NK-92 treated with Interleukin-12 subunit alpha and Interleukin-12 subunit beta, amount 100 ng/mL, for 24 hours (cell line): ENCODE measurements around the gene NCKAP5.

Source experiments
- DNase-seq: peaks from one replicate; lab custom pipeline; 2025; lab: John Stamatoyannopoulos, UW

Gene NCKAP5

GRCh38 chr2:132798341-132798740 is 769.9 kb downstream of the NCKAP5 start:
- DNase-seq = no peak

- no peak for DNase-seq
These were observed 770.7 kb downstream of the NCKAP5 start for GRCh38 chr2:132797556-132797955.

GRCh38 chr2:132797071-132797470 is 771.2 kb downstream of the NCKAP5 start:
- no peak for DNase-seq

DNA sequence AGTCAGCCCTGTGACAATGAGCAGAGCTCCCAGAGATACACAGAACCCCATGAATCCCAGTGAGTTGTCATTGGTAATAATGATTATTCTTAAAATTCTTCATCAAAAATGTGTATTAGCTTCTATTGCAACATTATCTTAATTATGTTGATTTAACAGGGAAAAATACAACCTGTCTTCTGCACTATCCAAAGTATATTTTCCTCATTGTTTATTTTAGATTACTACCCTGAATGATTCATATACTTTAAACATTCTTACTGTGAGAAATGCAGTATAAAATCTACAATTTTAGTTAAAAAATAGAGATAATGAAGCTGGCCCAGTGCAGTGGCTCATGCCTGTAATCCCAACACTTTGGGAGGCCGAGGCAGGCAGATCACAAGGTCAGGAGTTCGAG is 773.0 kb downstream of the NCKAP5 start:
- DNase-seq = no peak

DNA sequence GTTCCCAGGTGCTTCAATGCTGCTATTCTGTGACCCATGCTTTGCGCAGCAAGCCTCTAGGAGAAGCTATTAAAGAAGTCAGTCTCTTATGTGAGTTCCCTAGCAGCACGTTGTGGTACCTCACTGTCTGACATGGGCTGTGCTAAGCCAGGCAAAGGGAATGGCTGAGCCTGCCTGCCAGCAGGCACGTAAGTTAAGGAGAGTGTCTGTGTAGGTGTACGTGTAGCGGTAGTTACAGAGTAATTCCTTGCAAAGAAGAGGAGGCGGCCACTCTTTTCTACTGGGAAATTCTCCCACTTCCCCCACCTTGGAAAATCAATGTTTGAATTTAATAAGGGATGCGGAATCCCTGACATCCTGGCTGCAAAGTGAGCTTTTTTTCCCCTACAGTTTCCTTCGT is 774.7 kb downstream of the NCKAP5 start:
- DNase-seq = no peak

- no peak for DNase-seq
These were observed 778.0 kb downstream of the NCKAP5 start for GRCh38 chr2:132790207-132790785.

DNA sequence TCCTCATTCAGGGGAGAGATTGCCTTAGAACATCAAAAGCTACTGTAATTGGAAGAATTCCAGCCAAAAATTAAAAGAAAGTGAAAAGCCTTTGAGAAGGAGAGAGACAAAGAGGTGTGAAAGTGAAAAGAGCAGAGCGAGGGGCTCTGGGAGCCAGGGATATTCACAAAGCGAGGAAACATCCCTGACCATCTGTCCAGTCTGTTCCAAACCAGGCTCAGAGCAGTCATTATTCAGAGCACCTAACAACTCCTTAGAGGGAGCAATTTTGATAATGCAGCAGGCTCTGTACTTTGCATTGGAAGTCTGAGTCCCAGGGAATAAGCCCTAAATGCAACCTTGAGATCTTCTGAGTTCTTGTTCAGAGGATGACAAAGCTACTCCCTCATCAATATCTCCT is 779.2 kb downstream of the NCKAP5 start:
- no peak for DNase-seq

- DNase-seq = no peak
These were observed 779.9 kb downstream of the NCKAP5 start for GRCh38 chr2:132788310-132788838.

- DNase-seq = no peak
These were observed 784.4 kb downstream of the NCKAP5 start for GRCh38 chr2:132783883-132784282.

DNA sequence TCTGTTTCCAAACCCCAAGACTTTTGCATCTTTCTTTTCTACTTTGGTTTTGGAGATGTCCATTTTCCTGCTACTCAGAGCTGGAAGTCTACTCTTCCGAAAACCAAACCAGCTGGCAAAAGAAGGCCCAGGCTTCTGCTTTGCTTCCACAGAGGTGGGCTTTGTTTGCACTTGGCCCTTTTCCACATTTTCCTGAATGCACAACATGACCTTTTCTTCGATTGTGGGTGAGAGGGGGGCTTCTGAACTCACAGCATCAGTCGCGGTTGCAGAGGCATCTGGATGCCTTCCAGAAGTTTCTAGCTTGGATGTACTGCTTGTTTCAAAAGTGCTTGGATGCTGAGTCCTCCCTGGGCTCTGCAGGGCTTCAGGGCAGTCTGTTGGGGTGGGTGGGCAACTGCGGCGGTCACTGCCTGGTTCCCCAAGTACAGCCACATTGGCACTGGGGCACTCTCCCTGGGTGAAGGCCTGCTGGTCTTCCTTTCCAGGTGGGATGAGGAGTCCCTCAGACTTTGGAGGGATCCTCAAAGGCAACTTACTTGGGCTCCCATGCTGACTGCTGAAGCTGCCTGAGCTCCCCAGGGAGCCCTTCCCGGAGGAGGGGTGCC is 786.0 kb downstream of the NCKAP5 start:
- DNase-seq = no peak

- DNase-seq = no peak
These were observed 787.6 kb downstream of the NCKAP5 start for GRCh38 chr2:132780651-132781050.

DNA sequence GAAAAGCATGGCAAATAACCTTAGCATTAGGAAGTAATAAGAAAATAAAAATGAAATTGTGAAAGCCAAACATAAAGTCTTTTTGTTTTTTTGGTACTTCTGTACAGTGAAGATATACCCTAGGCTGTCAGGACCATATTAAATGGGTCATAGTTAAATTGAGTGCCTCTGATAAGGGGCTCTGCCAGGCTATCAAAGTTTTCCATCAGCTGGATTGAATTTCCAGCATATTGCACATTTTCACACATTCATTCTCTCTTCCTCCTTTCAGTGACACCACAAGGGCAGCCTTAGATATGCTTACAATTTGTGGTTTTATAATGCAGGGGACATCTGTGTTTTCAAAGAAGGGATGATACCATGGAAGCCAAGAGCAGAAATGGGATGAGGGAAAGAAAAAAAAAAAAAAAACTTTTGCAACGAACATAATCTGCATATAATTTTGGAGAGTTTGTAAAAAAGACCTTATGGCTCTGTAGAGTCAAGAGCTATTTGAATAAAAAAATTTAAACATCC is 789.0 kb downstream of the NCKAP5 start:
- DNase-seq = no peak

DNA sequence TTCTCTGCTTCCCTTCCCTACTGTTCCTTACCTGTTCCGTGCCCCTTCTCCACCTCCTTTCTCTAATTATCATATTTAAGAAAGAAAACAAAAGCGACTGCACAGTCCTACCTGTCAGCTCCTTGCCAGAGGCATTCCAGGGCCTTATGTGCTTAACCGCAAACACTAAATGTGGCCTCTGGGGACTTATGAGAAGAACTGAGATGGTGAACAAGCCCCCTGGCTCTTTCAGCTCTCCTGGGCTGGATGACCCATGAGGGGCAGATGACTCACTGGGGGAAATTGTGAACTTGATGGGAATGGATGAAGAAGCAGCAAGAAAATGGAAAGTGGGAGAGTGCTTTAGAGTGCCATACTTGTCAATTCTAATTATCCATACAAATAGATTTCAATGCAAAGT is 792.0 kb downstream of the NCKAP5 start:
- no peak for DNase-seq

DNA sequence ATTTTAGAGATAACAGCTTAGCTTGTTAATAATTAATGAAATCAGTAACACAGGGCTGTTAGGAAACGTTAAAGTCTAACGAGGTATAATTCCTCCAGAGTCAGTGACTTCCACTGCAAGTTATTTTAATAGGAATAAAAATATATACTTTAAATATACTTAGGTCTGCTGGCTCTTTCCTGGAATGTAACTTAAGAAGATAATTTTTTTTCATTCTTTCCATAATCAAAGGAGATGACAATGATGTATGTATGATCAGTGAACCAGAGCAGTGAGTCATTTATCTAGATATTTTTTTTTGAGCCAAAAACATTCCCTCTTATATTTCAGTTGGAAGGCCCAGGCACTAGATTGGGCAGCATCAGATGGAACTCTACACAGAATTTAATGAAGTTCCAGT is 794.1 kb downstream of the NCKAP5 start:
- DNase-seq = no peak

DNA sequence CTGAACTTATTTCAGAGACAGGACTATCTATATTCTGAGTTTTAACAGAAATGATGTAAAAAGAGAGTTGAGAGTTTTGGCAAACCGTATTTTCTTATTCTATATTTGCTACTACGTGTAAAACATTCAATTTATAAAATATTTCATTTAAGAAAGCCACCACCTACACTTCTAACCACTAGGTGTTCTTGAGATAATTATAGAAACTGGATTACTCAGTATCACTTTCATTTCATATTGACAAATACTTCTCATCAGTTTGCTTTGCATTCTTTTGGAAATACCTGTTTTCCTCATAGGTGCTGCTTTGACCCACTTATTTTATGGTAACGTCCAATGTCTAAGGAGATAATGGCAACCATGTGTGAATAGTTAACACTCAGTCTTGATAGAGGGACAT is 794.9 kb downstream of the NCKAP5 start:
- no peak for DNase-seq

GRCh38 chr2:132772340-132772739 is 795.9 kb downstream of the NCKAP5 start:
- DNase-seq = no peak

DNA sequence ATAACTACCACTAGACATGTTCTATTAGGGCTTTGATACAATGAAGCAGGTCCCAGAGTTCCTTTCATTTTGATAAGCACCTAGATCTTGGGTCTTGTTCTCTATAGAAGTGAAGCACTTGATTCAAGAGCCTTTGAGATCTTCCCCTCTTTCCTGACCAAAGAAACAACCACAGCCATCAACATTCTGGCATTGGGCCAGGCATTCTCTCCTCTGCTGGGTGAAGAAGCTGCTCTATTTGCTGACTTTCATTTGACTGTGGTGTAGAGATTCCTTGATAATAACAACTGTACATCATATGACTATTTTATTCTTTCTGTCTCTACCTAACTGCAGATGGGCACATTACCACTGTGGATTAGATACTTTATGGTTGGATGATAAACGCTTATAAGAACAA is 801.7 kb downstream of the NCKAP5 start:
- no peak for DNase-seq

DNA sequence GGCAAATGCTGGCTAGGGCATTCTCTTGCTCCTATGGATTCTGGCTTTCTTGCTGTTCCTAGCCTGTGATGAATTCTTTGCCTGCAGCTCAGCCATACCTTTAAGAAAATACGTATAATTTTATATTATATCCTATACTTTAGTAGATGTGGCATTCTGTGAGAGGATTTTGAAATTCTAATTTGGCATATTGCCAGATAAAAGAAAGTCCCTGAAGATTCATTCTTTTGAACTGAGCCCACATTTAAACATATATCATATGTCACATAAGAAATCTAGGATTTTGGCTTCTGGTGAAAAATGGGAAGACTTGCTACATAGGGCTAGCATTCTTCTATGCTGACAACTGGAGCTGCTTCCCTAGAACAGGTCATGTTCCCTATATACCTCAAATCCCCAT is 806.8 kb downstream of the NCKAP5 start:
- no peak for DNase-seq

- no peak for DNase-seq
These were observed 807.3 kb downstream of the NCKAP5 start for GRCh38 chr2:132760971-132761370.

DNA sequence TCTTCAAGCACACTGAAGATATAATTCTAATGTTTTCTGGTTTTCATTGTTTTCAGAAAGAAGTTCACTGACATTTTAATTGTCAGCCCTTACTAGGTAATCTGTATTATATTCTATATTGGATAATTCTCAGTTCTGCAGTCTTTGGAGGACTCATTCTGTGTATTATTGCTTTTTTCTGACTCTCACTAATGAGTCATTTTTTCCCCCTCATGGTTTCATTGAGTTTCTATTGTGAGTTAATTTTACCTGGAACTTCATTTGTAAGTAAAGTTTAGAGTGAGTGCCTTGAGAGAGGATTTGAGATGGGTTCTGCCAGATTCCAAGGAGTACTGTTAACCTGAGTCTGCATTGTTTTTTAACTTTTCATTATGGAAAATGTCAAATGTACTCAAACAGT is 807.9 kb downstream of the NCKAP5 start:
- no peak for DNase-seq

- DNase-seq = no peak
These were observed 809.3 kb downstream of the NCKAP5 start for GRCh38 chr2:132758995-132759394.

DNA sequence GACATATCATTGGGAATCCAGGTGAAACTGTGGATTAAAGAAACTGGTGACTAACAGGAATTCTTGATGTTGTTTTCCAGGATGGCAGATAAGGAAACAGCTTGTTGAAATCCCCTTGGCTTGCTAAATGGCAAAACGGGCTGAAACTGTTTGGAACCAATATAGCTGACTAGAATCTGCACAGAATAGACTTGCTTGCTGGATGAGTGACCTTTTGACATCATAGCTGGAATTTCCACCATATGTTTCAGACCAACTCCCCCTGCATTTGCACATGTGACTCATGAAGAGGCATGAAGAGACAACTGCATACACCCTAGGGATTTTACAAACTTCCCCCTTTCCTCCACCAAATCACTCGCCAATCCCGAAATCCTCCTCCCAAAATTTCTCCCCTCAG is 810.6 kb downstream of the NCKAP5 start:
- DNase-seq = no peak

DNA sequence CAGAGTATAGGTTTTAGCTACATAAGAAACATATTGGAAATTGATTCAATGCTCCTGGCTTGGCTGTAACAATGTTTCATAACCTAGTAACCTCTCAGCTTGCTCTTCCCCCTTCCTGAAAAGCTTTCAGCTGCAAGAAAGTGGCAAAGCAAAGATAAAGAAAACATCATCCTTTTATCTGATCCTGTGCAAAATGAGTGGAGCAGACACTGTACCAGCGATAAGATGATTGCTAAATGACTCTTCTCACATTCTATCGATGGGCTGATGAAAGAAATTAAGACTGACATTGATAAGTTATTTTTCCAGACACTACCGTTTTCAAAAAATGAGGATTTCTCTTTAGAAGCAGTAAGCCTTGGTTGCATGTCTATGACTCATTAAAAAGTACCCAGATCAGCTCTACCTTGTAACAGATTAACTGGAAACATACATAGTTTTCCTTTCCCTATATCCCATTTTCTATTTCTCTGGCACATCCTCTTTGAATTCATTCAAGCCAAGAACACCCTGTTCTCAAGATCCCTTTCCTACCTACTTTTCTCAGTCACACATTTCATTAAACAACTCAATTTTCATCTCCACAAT is 811.2 kb downstream of the NCKAP5 start:
- DNase-seq = no peak
